Liver (tissue), 9 donors: Measurements from ENCODE around the gene NYAP1. TPM values are rescaled to one million over a fixed set of nuclear protein-coding genes. Genes with fewer than 3 reads are reported as not detected.

Experiments used
- DNase-seq: peaks from one replicate; pipeline ENCODE4 v3.0.0-alpha.2; 2017; ENCODE audit warnings: low spot score
- H3K27ac ChIP-seq, 2 donors: one replicate each; pipeline ENCODE4 v1.7.0; 2013; ENCODE audit warnings: inconsistent platforms in 2 of 2, low read length in 2 of 2, control low read depth in 1 of 2, low read depth in 1 of 2, mild to moderate bottlenecking in 1 of 2
- H3K27me3 ChIP-seq, 4 donors: one replicate each; pipeline versions ENCODE4 v1.6.1 to v1.7.0; 2013; ENCODE audit warnings: low read length in 3 of 4, inconsistent platforms in 1 of 4, mild to moderate bottlenecking in 1 of 4, moderate library complexity in 1 of 4; ENCODE audit not compliant: control insufficient read depth in 4 of 4, insufficient read depth in 4 of 4
- H3K36me3 ChIP-seq, 4 donors: one replicate each; pipeline versions ENCODE4 v1.6.1 to v1.7.0; 2013; ENCODE audit warnings: low read length in 3 of 4, mild to moderate bottlenecking in 3 of 4, low read depth in 1 of 4, moderate library complexity in 1 of 4; ENCODE audit not compliant: control insufficient read depth in 4 of 4, insufficient read depth in 3 of 4
- H3K4me1 ChIP-seq, 4 donors: one replicate each; pipeline versions ENCODE4 v1.6.1 to v1.7.0; 2013; ENCODE audit warnings: low read length in 3 of 4, mild to moderate bottlenecking in 3 of 4, moderate library complexity in 1 of 4; ENCODE audit not compliant: control insufficient read depth in 4 of 4, insufficient read depth in 4 of 4
- H3K4me3 ChIP-seq, 3 donors: one replicate each; pipeline versions ENCODE4 v1.6.1 to v1.7.0; 2013; ENCODE audit warnings: low read length in 3 of 3, control low read depth in 1 of 3, low read depth in 1 of 3, mild to moderate bottlenecking in 1 of 3
- H3K9ac ChIP-seq, 2 donors: one replicate each; pipeline ENCODE4 v1.7.0; 2013; ENCODE audit warnings: low read length in 2 of 2, mild to moderate bottlenecking in 2 of 2, moderate library complexity in 2 of 2, control low read depth in 1 of 2, low read depth in 1 of 2
- H3K9me3 ChIP-seq, 4 donors: one replicate each; pipeline versions ENCODE4 v1.6.1 to v1.7.0; 2013; ENCODE audit warnings: low read length in 3 of 4; ENCODE audit not compliant: control insufficient read depth in 4 of 4
- EGR1 ChIP-seq, 2 donors: IDR thresholded peaks; 2 replicates each; pipeline ENCODE4 v1.6.1; 2016 to 2018; ENCODE audit warnings: antibody characterized with exemption in 2 of 2, low read depth in 2 of 2
- FOXA1 ChIP-seq: IDR thresholded peaks from 2 replicates; pipeline ENCODE4 v1.6.1; 2016; ENCODE audit warnings: antibody characterized with exemption
- FOXA2 ChIP-seq: IDR thresholded peaks from 2 replicates; pipeline ENCODE4 v1.6.1; 2016; ENCODE audit warnings: antibody characterized with exemption
- GABPA ChIP-seq, 2 donors: IDR thresholded peaks in 1 of 2; conservative IDR thresholded peaks in 1 of 2; 2 replicates each; pipeline ENCODE4 v1.6.1; 2016; ENCODE audit warnings: antibody characterized with exemption in 2 of 2, mild to moderate bottlenecking in 1 of 2, moderate library complexity in 1 of 2
- HNF4A ChIP-seq, 2 donors: conservative IDR thresholded peaks; 2 replicates each; pipeline ENCODE4 v1.6.1; 2016; ENCODE audit warnings: antibody characterized with exemption in 2 of 2, mild to moderate bottlenecking in 2 of 2
- HNF4G ChIP-seq: IDR thresholded peaks from 2 replicates; pipeline ENCODE4 v1.6.1; 2016; ENCODE audit warnings: antibody characterized with exemption
- JUND ChIP-seq, 2 donors: IDR thresholded peaks; 2 replicates each; pipeline ENCODE4 v1.6.1; 2016; ENCODE audit warnings: antibody characterized with exemption in 2 of 2
- NR2F2 ChIP-seq: IDR thresholded peaks from 2 replicates; pipeline ENCODE4 v1.6.1; 2016; ENCODE audit warnings: antibody characterized with exemption
- RAD21 ChIP-seq, 2 donors: IDR thresholded peaks; 2 replicates each; pipeline ENCODE4 v1.6.1; 2016; ENCODE audit warnings: antibody characterized with exemption in 2 of 2, mild to moderate bottlenecking in 2 of 2
- RXRA ChIP-seq, 2 donors: IDR thresholded peaks; 2 replicates each; pipeline ENCODE4 v1.6.1; 2017 to 2018; ENCODE audit warnings: antibody characterized with exemption in 2 of 2, mild to moderate bottlenecking in 1 of 2
- SP1 ChIP-seq: IDR thresholded peaks from 2 replicates; pipeline ENCODE4 v1.6.1; 2018; ENCODE audit warnings: antibody characterized with exemption, mild to moderate bottlenecking
- TAF1 ChIP-seq: conservative IDR thresholded peaks from 2 replicates; pipeline ENCODE4 v1.6.1; 2016; ENCODE audit warnings: antibody characterized with exemption, mild to moderate bottlenecking
- YY1 ChIP-seq: IDR thresholded peaks from 2 replicates; pipeline ENCODE4 v1.6.1; 2016; ENCODE audit warnings: antibody characterized with exemption, mild to moderate bottlenecking
- WGBS: extraction: QIAGEN DNeasy Blood & Tissue Kit; methylation state at CpG from one replicate; pipeline ENCODE4 v1.1.7; 2013; 5-methylcytosine and 5-hydroxymethylcytosine counted together
- polyA plus RNA-seq, 2 donors: library from polyadenylated mRNA; stranded (reverse) in 1 of 2; unstranded in 1 of 2; fragments of 200-250 nt in 1 of 2; fragments of >200 nt in 1 of 2; fragmentation: Nextera tagmentation in 1 of 2; extraction: Ambion mirVana in 1 of 2; gene quantifications; one replicate each; pipeline versions ENCODE4 v1.2.1 to v1.2.3, GENCODE V29; 2013 to 2015
- total RNA-seq, 2 donors: library from RNA; depleted of rRNA; stranded (reverse); fragments of >200 nt; gene quantifications; one replicate each; pipeline ENCODE4 v1.2.3, GENCODE V29; 2014
- TF ChIP-seq, protein P1 (sequence below): IDR thresholded peaks from 2 replicates; pipeline ENCODE4 v1.6.1; 2016; ENCODE audit warnings: antibody characterized with exemption
- TF ChIP-seq, protein P2 (sequence below): IDR thresholded peaks from 2 replicates; pipeline ENCODE4 v1.6.1; 2016; ENCODE audit warnings: antibody characterized with exemption
- TF ChIP-seq, protein P3 (sequence below): IDR thresholded peaks from 2 replicates; pipeline ENCODE4 v1.6.1; 2016; ENCODE audit warnings: antibody characterized with exemption, mild to moderate bottlenecking
- TF ChIP-seq, protein P4 (sequence below): IDR thresholded peaks from 2 replicates; pipeline ENCODE4 v1.6.1; 2016; ENCODE audit warnings: antibody characterized with exemption
- TF ChIP-seq, protein P5 (sequence below): fragments of 150-350 bp; IDR thresholded peaks from 2 replicates; pipeline ENCODE4 v1.5.1; 2017; ENCODE audit warnings: improper control_type of control experiment, low read depth, low read length; ENCODE audit not compliant: missing input control
- donor health status: healthy.
- donor health status: healthy.
- donor health status: healthy.
- donor health status: healthy.
- donor health status: healthy.

The NYAP1 gene
- total and polyA plus RNA-seq, 4 donors = 0.08 to 0.29 (median 0.09) TPM; not detected in 1

DNA sequence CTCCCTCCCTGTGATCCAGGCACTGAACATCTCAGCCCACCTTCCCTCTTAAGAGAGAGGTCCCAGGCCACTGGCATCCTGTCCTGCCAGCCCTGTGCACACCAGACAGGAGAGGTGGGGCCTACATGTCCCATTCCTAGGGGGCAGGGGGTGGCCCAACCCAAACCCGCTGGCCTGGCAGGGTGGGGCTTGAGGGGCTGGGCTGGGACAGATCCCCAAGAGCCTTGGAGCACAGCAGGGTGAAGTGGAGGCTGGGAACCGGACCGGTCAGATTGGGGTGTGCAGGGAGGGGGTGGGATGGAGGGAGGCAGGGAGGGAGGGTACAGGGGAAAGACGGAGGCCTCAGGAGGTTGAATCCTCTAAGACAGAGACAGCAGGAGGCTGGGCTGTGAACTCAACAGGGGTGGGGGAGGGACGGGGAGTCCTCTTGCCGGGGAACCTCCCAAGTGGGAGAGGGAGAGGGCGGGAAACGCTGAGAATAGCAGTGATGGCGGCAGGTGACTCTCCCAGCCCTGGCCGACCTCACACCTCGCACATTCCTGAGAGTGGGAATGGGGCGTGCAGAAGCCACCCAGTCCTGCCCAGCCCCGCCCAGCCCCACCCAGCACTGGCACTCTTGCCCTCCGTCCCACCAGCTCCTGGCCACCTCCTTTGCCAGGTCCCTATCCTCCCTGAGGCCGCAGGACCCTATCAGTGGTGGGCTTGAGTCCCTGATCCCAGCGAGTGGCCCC lies 11.4 kb upstream of the NYAP1 start:
- Histone ChIP-seq H3K27me3 (no peaks in the 10 kb centered on the region), H3K27ac (no peak overlapping the region), H3K4me3 (no peak overlapping the region), H3K9ac (no peak overlapping the region), H3K9me3 (no peaks in the 10 kb centered on the region), H3K4me1 (peaks cover 2 to 15% (median 12%) of the 10 kb centered on the region in 4 donors), H3K36me3 (peaks cover 2 to 9% (median 8%) of the 10 kb centered on the region in 4 donors)
- no peak for DNase-seq
- WGBS = 79% methylated on average over 16 of the region's 16 CpGs
- TF ChIP-seq EGR1 (IDR thresholded peaks at IDR 0.05; ENCODE audit: low read depth in 2 of 2) = no peak

DNA sequence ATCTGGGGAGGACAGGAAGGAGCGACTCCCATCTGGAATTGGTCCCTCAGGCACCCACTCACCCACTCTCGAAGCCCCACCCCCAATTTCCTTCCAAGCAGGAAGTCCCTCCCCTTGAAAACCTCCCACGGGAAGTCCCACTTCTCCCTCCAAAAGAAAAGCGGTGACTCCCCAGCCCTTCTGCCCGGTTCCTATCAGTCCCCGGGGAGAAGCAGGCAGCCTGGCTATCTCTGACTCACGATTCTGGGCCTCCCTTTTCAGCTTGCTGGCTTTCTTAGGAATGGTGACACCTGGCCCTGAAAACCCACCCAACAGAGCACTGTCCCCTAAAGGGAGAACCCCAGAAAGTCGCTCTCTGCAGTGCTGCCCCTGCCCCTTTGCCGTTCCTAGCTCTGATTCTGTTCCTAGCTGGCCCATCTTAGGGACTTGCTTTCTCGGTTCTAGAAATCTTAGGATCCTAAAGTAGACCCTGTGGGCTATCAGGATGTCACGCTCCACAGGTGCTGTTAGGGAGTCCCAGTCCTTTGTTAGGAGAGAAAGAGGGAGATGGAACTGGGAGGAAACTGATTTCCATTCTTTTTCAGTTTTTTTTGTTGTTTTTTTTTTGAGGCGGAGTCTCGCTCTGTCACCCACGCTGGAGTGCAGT lies 10.8 kb upstream of the NYAP1 start:
- H3K27ac ChIP-seq = peak overlapping the region in 1 of 2 donors; percentile 8
- H3K9me3 ChIP-seq = no peaks in the 10 kb centered on the region
- no peak overlapping the region for H3K4me3 ChIP-seq
- peaks cover 2 to 9% (median 8%) of the 10 kb centered on the region in 4 donors for H3K36me3 ChIP-seq
- H3K27me3 ChIP-seq = no peaks in the 10 kb centered on the region
- H3K9ac ChIP-seq = no peak overlapping the region
- peaks cover 2 to 17% (median 13%) of the 10 kb centered on the region in 4 donors for H3K4me1 ChIP-seq
- DNase-seq = no peak
- 76% methylated on average over 14 of the region's 14 CpGs for WGBS
- TF ChIP-seq NR2F2 (no peak), RAD21 (IDR thresholded peaks at IDR 0.05) (no peak), YY1 (no peak), HNF4G (no peak), SP1 (no peak), FOXA2 (no peak), JUND (IDR thresholded peaks at IDR 0.05) (no peak), EGR1 (IDR thresholded peaks at IDR 0.05; ENCODE audit: low read depth in 2 of 2) (no peak), TAF1 (no peak), GABPA (IDR thresholded peaks at IDR 0.05 in 1 of 2, conservative IDR thresholded peaks at IDR 0.05 in 1 of 2) (no peak), FOXA1 (no peak), RXRA (IDR thresholded peaks at IDR 0.05) (no peak), HNF4A (conservative IDR thresholded peaks at IDR 0.05) (no peak)
- TF ChIP-seq, protein P1, sequence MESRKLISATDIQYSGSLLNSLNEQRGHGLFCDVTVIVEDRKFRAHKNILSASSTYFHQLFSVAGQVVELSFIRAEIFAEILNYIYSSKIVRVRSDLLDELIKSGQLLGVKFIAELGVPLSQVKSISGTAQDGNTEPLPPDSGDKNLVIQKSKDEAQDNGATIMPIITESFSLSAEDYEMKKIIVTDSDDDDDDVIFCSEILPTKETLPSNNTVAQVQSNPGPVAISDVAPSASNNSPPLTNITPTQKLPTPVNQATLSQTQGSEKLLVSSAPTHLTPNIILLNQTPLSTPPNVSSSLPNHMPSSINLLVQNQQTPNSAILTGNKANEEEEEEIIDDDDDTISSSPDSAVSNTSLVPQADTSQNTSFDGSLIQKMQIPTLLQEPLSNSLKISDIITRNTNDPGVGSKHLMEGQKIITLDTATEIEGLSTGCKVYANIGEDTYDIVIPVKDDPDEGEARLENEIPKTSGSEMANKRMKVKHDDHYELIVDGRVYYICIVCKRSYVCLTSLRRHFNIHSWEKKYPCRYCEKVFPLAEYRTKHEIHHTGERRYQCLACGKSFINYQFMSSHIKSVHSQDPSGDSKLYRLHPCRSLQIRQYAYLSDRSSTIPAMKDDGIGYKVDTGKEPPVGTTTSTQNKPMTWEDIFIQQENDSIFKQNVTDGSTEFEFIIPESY = no peak
- TF ChIP-seq, protein P2, sequence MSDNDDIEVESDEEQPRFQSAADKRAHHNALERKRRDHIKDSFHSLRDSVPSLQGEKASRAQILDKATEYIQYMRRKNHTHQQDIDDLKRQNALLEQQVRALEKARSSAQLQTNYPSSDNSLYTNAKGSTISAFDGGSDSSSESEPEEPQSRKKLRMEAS = no peak
- TF ChIP-seq, protein P3, sequence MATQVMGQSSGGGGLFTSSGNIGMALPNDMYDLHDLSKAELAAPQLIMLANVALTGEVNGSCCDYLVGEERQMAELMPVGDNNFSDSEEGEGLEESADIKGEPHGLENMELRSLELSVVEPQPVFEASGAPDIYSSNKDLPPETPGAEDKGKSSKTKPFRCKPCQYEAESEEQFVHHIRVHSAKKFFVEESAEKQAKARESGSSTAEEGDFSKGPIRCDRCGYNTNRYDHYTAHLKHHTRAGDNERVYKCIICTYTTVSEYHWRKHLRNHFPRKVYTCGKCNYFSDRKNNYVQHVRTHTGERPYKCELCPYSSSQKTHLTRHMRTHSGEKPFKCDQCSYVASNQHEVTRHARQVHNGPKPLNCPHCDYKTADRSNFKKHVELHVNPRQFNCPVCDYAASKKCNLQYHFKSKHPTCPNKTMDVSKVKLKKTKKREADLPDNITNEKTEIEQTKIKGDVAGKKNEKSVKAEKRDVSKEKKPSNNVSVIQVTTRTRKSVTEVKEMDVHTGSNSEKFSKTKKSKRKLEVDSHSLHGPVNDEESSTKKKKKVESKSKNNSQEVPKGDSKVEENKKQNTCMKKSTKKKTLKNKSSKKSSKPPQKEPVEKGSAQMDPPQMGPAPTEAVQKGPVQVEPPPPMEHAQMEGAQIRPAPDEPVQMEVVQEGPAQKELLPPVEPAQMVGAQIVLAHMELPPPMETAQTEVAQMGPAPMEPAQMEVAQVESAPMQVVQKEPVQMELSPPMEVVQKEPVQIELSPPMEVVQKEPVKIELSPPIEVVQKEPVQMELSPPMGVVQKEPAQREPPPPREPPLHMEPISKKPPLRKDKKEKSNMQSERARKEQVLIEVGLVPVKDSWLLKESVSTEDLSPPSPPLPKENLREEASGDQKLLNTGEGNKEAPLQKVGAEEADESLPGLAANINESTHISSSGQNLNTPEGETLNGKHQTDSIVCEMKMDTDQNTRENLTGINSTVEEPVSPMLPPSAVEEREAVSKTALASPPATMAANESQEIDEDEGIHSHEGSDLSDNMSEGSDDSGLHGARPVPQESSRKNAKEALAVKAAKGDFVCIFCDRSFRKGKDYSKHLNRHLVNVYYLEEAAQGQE = no peak
- TF ChIP-seq, protein P4, sequence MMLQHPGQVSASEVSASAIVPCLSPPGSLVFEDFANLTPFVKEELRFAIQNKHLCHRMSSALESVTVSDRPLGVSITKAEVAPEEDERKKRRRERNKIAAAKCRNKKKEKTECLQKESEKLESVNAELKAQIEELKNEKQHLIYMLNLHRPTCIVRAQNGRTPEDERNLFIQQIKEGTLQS = no peak
- TF ChIP-seq, protein P5, sequence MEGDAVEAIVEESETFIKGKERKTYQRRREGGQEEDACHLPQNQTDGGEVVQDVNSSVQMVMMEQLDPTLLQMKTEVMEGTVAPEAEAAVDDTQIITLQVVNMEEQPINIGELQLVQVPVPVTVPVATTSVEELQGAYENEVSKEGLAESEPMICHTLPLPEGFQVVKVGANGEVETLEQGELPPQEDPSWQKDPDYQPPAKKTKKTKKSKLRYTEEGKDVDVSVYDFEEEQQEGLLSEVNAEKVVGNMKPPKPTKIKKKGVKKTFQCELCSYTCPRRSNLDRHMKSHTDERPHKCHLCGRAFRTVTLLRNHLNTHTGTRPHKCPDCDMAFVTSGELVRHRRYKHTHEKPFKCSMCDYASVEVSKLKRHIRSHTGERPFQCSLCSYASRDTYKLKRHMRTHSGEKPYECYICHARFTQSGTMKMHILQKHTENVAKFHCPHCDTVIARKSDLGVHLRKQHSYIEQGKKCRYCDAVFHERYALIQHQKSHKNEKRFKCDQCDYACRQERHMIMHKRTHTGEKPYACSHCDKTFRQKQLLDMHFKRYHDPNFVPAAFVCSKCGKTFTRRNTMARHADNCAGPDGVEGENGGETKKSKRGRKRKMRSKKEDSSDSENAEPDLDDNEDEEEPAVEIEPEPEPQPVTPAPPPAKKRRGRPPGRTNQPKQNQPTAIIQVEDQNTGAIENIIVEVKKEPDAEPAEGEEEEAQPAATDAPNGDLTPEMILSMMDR = no peak
